Activated CD8-positive, alpha-beta T cell treated with anti-CD3 and anti-CD28 coated beads for 36 hours (primary cell): Measurements from ENCODE around the gene TST. TPM values are rescaled to one million over a fixed set of nuclear protein-coding genes. Genes with fewer than 3 reads are reported as not detected.

Source experiments
- ATAC-seq: fragments of 200-7000 bp; cut with Tn5 transposase; one replicate; pipeline ENCODE4 v1.10.0; 2021; ENCODE audit warnings: mild to moderate bottlenecking, moderate library complexity
- CTCF ChIA-PET: fragments of 350-600 bp; sonication (Branson Sonifier 250); formaldehyde crosslinking; loops from one replicate; lab custom pipeline; 2021; ENCODE audit warnings: antibody characterized with exemption; lab: Charles Lee
- POLR2A ChIA-PET: fragments of 350-600 bp; sonication (Branson Sonifier 250); formaldehyde crosslinking; loops from one replicate; lab custom pipeline; 2021; ENCODE audit warnings: antibody characterized with exemption; lab: Charles Lee
- DNase-seq: peaks from one replicate; pipeline ENCODE4 v3.0.0-alpha.2; 2020
- H3K27ac Mint-ChIP-seq: one replicate; pipeline ENCODE4 v1.8.0; 2021; ENCODE audit warnings: mild to moderate bottlenecking, mixed read lengths
- H3K27me3 Mint-ChIP-seq: one replicate; pipeline ENCODE4 v1.8.0; 2021; ENCODE audit warnings: mixed read lengths
- H3K36me3 Mint-ChIP-seq: one replicate; pipeline ENCODE4 v1.8.0; 2021; ENCODE audit warnings: low read depth, mixed read lengths
- H3K4me1 Mint-ChIP-seq: one replicate; pipeline ENCODE4 v1.8.0; 2021; ENCODE audit warnings: low read depth, mixed read lengths
- H3K4me3 Mint-ChIP-seq: one replicate; pipeline ENCODE4 v1.8.0; 2021; ENCODE audit warnings: mild to moderate bottlenecking, moderate library complexity, mixed read lengths
- H3K9me3 Mint-ChIP-seq: one replicate; pipeline ENCODE4 v1.8.0; 2021; ENCODE audit warnings: mixed read lengths
- intact Hi-C: fragments of 100-400 bp; cut with micrococcal nuclease; formaldehyde crosslinking; loops from one replicate; pipeline ENCODE4 v1.10.0; 2022
- total RNA-seq, 2 experiments: library from RNA; stranded (reverse); gene quantifications; one replicate each; pipeline ENCODE4 v1.2.3, GENCODE V29; 2021
- TF ChIP-seq, protein P1 (sequence below): fragments of 200-600 bp; IDR thresholded peaks from one replicate; pipeline ENCODE4 v1.8.0; 2022; ENCODE audit warnings: antibody characterized with exemption, mild to moderate bottlenecking

TST gene
- total RNA-seq, 2 experiments from 2014 or later = 1.2 to 1.8 TPM

DNA sequence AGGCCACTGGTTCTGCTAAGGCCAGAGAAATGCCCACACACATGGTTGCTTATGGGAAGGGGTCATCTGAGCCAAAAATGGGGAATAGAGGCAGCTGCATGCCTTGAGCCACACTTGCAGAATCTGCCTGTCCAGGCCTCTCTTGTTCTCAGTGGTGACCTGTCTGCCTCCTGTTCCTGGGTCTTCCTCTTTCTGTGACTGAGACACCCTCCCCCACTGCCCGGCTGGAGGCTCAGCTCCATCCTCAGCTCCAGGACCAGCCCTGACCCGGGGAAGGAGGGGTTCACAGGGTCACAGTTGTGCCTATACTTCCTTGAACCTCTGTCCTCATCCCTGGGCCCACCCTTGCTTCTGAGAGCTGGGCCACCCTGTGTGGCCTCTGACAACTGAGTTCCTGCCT, 53.6 kb downstream of the TST start:
- TF ChIP-seq, protein P1, sequence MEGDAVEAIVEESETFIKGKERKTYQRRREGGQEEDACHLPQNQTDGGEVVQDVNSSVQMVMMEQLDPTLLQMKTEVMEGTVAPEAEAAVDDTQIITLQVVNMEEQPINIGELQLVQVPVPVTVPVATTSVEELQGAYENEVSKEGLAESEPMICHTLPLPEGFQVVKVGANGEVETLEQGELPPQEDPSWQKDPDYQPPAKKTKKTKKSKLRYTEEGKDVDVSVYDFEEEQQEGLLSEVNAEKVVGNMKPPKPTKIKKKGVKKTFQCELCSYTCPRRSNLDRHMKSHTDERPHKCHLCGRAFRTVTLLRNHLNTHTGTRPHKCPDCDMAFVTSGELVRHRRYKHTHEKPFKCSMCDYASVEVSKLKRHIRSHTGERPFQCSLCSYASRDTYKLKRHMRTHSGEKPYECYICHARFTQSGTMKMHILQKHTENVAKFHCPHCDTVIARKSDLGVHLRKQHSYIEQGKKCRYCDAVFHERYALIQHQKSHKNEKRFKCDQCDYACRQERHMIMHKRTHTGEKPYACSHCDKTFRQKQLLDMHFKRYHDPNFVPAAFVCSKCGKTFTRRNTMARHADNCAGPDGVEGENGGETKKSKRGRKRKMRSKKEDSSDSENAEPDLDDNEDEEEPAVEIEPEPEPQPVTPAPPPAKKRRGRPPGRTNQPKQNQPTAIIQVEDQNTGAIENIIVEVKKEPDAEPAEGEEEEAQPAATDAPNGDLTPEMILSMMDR = no peak
- Mint-ChIP-seq H3K36me3 (no peaks in the 10 kb centered on the region), H3K4me1 (no peaks in the 10 kb centered on the region), H3K4me3 (no peak overlapping the region), H3K9me3 (no peaks in the 10 kb centered on the region), H3K27me3 (peaks cover 7% of the 10 kb centered on the region), H3K27ac (no peak overlapping the region)
- ChIA-PET POLR2A (no interaction called here), CTCF (interaction anchor here (0.8 to 7.9 kb wide), 4 partner anchors 12 to 112 kb away, joined by 3 to 50 read pairs (median 4); no protein-coding TSS in a partner anchor)
- intact Hi-C loops = no loop called here
- no peak for ATAC-seq
- no peak for DNase-seq

DNA sequence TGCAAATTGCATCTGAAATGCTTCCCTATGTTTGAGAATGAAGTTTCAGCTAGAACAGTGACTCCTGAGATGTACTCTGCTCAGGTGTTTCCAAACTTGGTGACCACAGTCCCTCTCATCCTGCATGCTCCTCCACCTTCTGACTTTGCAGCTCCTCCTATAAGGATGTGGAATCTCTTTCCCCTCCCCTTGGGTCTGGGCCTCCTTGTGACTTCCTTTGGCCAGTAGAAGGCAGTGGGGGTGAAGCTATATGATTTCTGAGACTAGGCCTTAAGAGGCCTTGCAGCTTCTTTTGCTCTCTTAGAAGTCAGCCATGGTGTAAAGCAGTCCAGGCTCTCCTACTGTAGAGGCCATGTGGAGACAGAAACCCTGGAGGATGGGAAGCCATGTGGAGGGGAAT, 55.1 kb downstream of the TST start:
- Mint-ChIP-seq H3K4me1 (no peaks in the 10 kb centered on the region), H3K27ac (no peak overlapping the region), H3K4me3 (no peak overlapping the region), H3K36me3 (no peaks in the 10 kb centered on the region), H3K27me3 (peaks cover 15% of the 10 kb centered on the region), H3K9me3 (no peaks in the 10 kb centered on the region)
- intact Hi-C loops = no loop called here
- TF ChIP-seq, protein P1 = no peak
- ChIA-PET CTCF (interaction anchor here (1.0 to 7.9 kb wide), 2 partner anchors 13 to 111 kb away, joined by 3 to 50 read pairs; no protein-coding TSS in a partner anchor), POLR2A (no interaction called here)
- DNase-seq = no peak
- ATAC-seq = no peak

DNA sequence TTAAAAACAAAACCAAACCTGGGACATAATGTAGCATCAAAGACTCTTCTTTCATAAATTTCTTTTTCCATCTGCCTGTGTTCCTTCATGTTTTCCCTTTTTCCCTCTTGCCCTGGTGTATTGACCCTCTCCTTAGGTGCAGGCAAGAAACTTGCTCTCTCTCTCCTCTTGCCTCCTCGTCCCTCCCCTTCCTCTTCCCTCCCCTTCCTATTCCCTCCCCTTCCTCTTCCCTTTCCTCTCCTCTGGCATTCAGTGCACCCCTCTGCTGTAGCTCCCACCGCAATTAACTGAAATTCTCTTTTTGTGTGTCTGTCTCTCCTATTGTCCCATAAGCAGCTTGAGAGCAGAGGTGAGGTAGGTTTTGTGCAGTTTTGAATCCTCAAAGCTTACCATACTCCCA, 55.9 kb downstream of the TST start:
- H3K4me1 Mint-ChIP-seq = no peaks in the 10 kb centered on the region
- CTCF ChIA-PET = interaction anchor here (1.2 to 7.9 kb wide), 2 partner anchors 14 to 57 kb away, joined by 3 to 50 read pairs; partner anchors contain the start of genes MPST and TST

DNA sequence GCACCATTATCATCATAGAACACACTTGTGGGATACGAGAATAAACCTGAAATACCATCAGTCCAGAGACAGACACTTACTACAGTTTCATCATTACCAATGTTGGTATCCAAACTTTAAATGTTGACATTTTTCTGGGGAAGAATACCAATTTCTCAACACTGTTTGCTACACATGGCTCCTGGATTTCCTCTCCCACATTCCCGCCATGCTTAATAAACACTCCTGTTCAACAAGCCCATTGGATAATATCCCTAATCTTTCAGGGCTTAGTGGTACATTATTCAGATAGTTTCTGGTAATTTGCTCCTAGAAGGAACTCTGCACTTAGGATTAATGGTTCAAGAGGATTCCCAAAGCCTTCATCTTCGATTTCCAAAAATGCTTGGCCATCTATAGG, 57.6 kb downstream of the TST start:
- no peak overlapping the region for H3K4me3 Mint-ChIP-seq
- CTCF ChIA-PET = no interaction called here
- POLR2A ChIA-PET = no interaction called here
- no peaks in the 10 kb centered on the region for H3K36me3 Mint-ChIP-seq
- peaks cover 4% of the 10 kb centered on the region for H3K9me3 Mint-ChIP-seq
- DNase-seq (no peak), ATAC-seq (no peak)
- peaks cover 16% of the 10 kb centered on the region for H3K27me3 Mint-ChIP-seq
- H3K4me1 Mint-ChIP-seq = no peaks in the 10 kb centered on the region
- TF ChIP-seq, protein P1 = no peak
- intact Hi-C loops = no loop called here
- no peak overlapping the region for H3K27ac Mint-ChIP-seq

More for the DNA sequence above, 55.9 kb downstream of the TST start:
- no peaks in the 10 kb centered on the region for H3K36me3 Mint-ChIP-seq
- DNase-seq (no peak), ATAC-seq (no peak)
- H3K27ac Mint-ChIP-seq = no peak overlapping the region
- TF ChIP-seq, protein P1 = no peak
- H3K4me3 Mint-ChIP-seq = no peak overlapping the region
- intact Hi-C loops = no loop called here
- POLR2A ChIA-PET = no interaction called here
- peaks cover 15% of the 10 kb centered on the region for H3K27me3 Mint-ChIP-seq
- no peaks in the 10 kb centered on the region for H3K9me3 Mint-ChIP-seq

Other genes starting within 250 kb of the TST start
- gene IFT27, start 243.3 kb downstream of the TST start, total RNA-seq = 10 to 100 TPM; 20.0 to 21.9 TPM
- not detected for gene PVALB, start 202.4 kb downstream of the TST start, total RNA-seq
- gene NCF4, start 158.4 kb downstream of the TST start, total RNA-seq = 1 to 10 TPM; 2.5 to 2.9 TPM
- gene CSF2RB, start 105.8 kb downstream of the TST start, total RNA-seq = under 1 TPM; 0.16 to 0.29 TPM
- 1 to 10 TPM; 8.5 to 9.1 TPM for gene MPST, start 295 bp upstream of the TST start, total RNA-seq
- 10 to 100 TPM; 30.3 to 30.6 TPM for gene KCTD17, start 32.3 kb upstream of the TST start, total RNA-seq
- gene TMPRSS6, start 90.3 kb upstream of the TST start, total RNA-seq = 10 to 100 TPM; 11.3 to 12.4 TPM
- gene IL2RB, start 130.5 kb upstream of the TST start, total RNA-seq = 100 to 1,000 TPM; 263 to 268 TPM
- gene C1QTNF6, start 168.8 kb upstream of the TST start, total RNA-seq = 1 to 10 TPM; 6.4 TPM
- 1 to 10 TPM; 7.9 to 8.5 TPM for gene SSTR3, start 193.0 kb upstream of the TST start, total RNA-seq
- gene RAC2, start 224.8 kb upstream of the TST start, total RNA-seq = 100 to 1,000 TPM; 699 to 717 TPM